Liver (tissue), 3 donors: ENCODE data around the gene PIWIL1.

Source experiments
- CTCF ChIP-seq: fragments of 150-350 bp; IDR thresholded peaks from 2 replicates; pipeline ENCODE4 v1.5.1; 2017; ENCODE audit warnings: improper control_type of control experiment, low read depth, low read length; ENCODE audit not compliant: missing input control
- EGR1 ChIP-seq, 2 donors: IDR thresholded peaks; 2 replicates each; pipeline ENCODE4 v1.6.1; 2016 to 2018; ENCODE audit warnings: antibody characterized with exemption in 2 of 2, low read depth in 2 of 2
- JUND ChIP-seq, 2 donors: IDR thresholded peaks; 2 replicates each; pipeline ENCODE4 v1.6.1; 2016; ENCODE audit warnings: antibody characterized with exemption in 2 of 2
- MAX ChIP-seq: IDR thresholded peaks from 2 replicates; pipeline ENCODE4 v1.6.1; 2016; ENCODE audit warnings: antibody characterized with exemption
- RAD21 ChIP-seq, 2 donors: IDR thresholded peaks; 2 replicates each; pipeline ENCODE4 v1.6.1; 2016; ENCODE audit warnings: antibody characterized with exemption in 2 of 2, mild to moderate bottlenecking in 2 of 2
- TAF1 ChIP-seq: conservative IDR thresholded peaks from 2 replicates; pipeline ENCODE4 v1.6.1; 2016; ENCODE audit warnings: antibody characterized with exemption, mild to moderate bottlenecking
- YY1 ChIP-seq: IDR thresholded peaks from 2 replicates; pipeline ENCODE4 v1.6.1; 2016; ENCODE audit warnings: antibody characterized with exemption, mild to moderate bottlenecking
- donor health status: healthy.
- donor health status: healthy.

DNA sequence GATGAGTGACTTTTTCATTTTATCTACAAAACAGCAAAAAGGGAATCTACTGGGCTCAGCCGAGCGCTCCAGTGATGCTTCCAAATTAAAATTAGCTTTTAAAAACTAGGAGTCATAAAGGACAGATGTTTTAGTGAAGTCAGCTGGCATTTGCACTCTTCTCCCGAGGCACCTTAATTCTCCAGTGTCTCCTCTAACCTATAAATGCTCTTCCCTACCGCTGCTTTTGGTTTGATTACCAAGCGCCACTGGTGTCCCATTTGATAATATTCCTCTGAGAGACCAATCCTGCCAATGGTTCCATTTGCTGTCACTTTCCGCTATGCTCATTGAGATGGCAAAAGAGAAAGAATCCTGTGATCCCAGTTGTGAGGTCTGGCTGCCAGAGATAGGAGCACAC, 29.3 kb upstream of the PIWIL1 start:
- no peak for TF ChIP-seq CTCF
- no peak for TF ChIP-seq RAD21 (IDR thresholded peaks at IDR 0.05)
- no peak for TF ChIP-seq EGR1 (IDR thresholded peaks at IDR 0.05; ENCODE audit: low read depth in 2 of 2)
- TF ChIP-seq TAF1 = no peak
- TF ChIP-seq MAX = no peak
- no peak for TF ChIP-seq JUND (IDR thresholded peaks at IDR 0.05)
- no peak for TF ChIP-seq YY1
